ENCODE data around the gene PA2G4. TPM values are rescaled to one million over a fixed set of nuclear protein-coding genes. Genes with fewer than 3 reads are reported as not detected.

The PA2G4 gene
- total and polyA plus RNA-seq, 2 experiments from 2014 or later, result 132 to 235 TPM

DNA sequence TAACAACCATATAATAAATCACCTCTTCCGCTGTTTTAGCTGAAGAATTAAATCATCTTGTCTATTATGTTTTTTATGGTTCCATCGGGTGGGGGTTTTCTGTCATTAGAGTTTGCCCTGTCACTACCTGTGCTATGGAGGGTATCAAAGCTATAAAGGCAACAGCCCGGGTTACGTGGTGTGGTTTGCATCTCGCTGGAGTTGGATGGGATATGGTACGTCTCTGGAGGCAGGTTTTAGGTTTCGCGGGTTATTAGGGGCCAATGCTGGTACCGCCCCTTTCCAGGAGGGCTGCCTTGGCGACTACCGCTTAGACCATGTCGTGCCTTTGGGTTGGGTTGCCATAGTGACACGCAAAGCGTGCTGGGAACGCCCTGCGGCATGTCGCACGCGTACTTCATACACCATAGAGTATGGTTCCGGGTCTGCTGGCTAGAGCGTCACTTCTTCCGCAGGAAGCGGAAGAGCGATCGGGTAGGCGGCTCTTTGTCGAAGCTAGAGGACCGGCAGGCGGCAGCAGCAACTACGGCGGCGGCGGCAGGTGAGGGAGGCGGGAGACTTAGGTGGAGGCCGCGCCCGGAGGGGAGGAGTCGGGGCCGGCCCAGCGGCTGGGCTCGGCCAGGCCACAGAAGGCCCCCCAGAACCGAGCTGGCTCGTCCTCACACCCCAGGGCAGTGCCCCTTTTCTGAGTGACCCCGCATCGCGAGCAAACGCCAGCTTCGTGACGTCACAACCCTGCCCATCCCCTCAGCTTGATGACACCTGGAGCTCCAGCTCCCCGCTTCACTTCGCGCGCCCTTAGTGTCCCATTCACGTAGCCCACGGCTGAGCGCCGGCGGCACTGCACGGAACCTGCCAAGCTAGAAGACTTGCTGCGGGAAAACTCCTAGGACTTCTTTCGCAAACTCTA, 13.7 kb downstream of the PA2G4 start, which contains the start of gene ZC3H10:
Gene ZC3H10, plus strand, starts transcription at position 489 of the 910 bp plus-strand sequence. CDS start 2,297 bp downstream, outside the sequence.
- TF ChIP-seq, protein P1, sequence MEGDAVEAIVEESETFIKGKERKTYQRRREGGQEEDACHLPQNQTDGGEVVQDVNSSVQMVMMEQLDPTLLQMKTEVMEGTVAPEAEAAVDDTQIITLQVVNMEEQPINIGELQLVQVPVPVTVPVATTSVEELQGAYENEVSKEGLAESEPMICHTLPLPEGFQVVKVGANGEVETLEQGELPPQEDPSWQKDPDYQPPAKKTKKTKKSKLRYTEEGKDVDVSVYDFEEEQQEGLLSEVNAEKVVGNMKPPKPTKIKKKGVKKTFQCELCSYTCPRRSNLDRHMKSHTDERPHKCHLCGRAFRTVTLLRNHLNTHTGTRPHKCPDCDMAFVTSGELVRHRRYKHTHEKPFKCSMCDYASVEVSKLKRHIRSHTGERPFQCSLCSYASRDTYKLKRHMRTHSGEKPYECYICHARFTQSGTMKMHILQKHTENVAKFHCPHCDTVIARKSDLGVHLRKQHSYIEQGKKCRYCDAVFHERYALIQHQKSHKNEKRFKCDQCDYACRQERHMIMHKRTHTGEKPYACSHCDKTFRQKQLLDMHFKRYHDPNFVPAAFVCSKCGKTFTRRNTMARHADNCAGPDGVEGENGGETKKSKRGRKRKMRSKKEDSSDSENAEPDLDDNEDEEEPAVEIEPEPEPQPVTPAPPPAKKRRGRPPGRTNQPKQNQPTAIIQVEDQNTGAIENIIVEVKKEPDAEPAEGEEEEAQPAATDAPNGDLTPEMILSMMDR (IDR thresholded peaks at IDR 0.05; ENCODE audit: low read depth, low read length), result peak; percentile 59
- Histone ChIP-seq H3K27ac (peak within 1 kb of the TSS; percentile 96), H3K27me3 (no peaks in the 10 kb centered on the region), H3K9me3 (ENCODE audit: low read depth) (no peaks in the 10 kb centered on the region), H3K4me3 (peak within 1 kb of the TSS; percentile 93), H3K4me1 (ENCODE audit: low read depth) (peaks cover 28% of the 10 kb centered on the region), H3K36me3 (peaks cover 3% of the 10 kb centered on the region)
- peak; percentile 99 for DNase-seq (ENCODE audit: low read depth in 1 of 2, low spot score in 1 of 2)

DNA sequence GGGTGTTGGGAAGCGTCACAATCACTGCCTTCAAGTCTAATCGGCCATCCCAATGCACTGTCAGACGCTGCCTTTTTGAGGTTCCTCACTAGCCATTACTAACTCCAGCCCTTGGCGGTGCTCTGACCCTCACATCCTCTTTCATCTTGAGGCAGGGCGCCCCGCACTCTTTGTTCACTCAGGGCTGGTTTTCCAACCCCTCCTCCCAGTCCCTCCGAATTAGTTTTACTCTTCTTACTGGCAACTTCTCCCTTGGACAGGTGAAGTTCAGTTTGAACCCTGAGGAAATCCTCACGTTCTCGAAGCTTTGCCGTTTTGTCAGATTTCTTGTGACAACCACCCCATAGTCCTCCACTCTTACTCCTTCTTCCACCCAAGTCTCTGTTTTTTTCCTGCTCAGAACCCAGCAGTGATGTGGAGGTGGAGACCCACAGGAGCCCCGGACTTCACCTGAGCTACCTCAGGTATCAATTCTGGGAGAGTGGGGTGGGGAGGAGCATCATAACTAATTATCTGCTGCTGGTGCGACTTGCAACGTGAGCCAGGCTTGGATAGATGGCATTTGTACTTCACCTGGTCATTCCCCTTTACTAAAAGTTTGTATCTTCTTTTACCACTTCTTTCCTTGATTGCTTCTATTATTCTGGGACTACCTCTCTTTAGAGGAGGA, 14.5 kb downstream of the PA2G4 start:
- no peaks in the 10 kb centered on the region for H3K36me3 ChIP-seq
- H3K27ac ChIP-seq, result peak overlapping the region; percentile 50
- DNase-seq (ENCODE audit: low read depth in 1 of 2, low spot score in 1 of 2), result no peak
- peaks cover 29% of the 10 kb centered on the region for H3K4me1 ChIP-seq (ENCODE audit: low read depth)
- no peaks in the 10 kb centered on the region for H3K27me3 ChIP-seq
- no peaks in the 10 kb centered on the region for H3K9me3 ChIP-seq (ENCODE audit: low read depth)
- peak overlapping the region; percentile 93 for H3K4me3 ChIP-seq
- TF ChIP-seq, protein P1 (IDR thresholded peaks at IDR 0.05; ENCODE audit: low read depth, low read length), result no peak

DNA sequence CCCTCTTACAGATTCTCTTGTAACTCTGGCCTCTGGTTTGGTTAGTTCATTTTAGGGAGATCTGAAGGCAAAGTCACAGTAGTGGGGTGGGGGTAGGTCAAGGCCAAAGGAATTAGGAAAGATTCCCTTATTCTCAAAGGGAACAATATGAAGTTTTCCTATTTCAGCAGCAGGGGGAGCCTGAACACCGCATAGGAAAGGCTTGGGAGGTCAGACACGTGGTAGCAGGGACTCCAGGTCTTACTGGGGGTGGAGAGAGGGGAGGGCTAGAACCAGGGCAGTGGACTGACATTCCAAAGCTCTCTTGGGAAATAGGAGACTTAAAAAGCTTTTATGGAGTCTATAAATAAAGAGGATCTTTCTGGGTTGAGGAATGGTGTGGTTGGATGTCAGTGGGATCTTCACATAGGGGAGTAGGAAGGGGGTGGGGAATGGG, 15.0 kb downstream of the PA2G4 start:
- DNase-seq (ENCODE audit: low read depth in 1 of 2, low spot score in 1 of 2), result peak; percentile 94 to 97
- TF ChIP-seq, protein P1 (IDR thresholded peaks at IDR 0.05; ENCODE audit: low read depth, low read length), result peak; percentile 76
- H3K27ac ChIP-seq, result peak overlapping the region; percentile 89
- H3K9me3 ChIP-seq (ENCODE audit: low read depth), result no peaks in the 10 kb centered on the region
- no peaks in the 10 kb centered on the region for H3K27me3 ChIP-seq
- H3K4me3 ChIP-seq, result peak overlapping the region; percentile 93
- H3K4me1 ChIP-seq (ENCODE audit: low read depth), result peaks cover 29% of the 10 kb centered on the region
- H3K36me3 ChIP-seq, result no peaks in the 10 kb centered on the region

DNA sequence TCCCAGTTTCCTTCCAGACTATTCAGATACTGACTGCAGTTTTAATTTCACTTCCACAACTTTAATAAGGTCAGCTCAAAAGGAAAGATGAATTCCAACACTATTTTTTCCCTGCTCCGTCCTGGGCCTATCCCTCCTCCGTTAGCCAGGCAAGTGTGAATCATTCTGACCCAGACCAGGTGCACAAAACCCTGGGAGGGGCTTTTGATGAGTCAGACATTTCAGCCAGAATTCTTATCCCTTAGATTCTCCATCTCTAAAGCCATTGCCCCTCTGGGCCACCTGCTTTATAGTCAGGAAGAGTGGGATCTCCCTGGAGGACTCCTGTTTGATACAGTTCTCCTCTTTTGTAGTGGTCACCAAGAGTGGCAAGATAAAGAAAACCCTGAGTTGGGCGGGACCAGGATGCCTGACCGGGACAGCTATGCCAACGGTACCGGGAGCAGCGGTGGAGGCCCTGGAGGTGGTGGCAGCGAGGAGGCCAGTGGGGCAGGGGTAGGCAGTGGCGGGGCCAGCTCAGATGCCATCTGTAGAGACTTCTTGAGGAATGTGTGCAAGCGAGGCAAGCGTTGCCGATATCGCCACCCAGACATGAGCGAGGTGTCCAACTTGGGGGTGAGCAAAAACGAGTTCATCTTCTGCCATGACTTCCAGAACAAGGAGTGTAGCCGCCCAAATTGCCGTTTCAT, 15.9 kb downstream of the PA2G4 start:
- TF ChIP-seq, protein P1 (IDR thresholded peaks at IDR 0.05; ENCODE audit: low read depth, low read length), result no peak
- no peaks in the 10 kb centered on the region for H3K9me3 ChIP-seq (ENCODE audit: low read depth)
- H3K4me1 ChIP-seq (ENCODE audit: low read depth), result peaks cover 29% of the 10 kb centered on the region
- H3K4me3 ChIP-seq, result no peak overlapping the region
- DNase-seq (ENCODE audit: low read depth in 1 of 2, low spot score in 1 of 2), result no peak
- peak overlapping the region; percentile 89 for H3K27ac ChIP-seq
- no peaks in the 10 kb centered on the region for H3K27me3 ChIP-seq
- no peaks in the 10 kb centered on the region for H3K36me3 ChIP-seq

DNA sequence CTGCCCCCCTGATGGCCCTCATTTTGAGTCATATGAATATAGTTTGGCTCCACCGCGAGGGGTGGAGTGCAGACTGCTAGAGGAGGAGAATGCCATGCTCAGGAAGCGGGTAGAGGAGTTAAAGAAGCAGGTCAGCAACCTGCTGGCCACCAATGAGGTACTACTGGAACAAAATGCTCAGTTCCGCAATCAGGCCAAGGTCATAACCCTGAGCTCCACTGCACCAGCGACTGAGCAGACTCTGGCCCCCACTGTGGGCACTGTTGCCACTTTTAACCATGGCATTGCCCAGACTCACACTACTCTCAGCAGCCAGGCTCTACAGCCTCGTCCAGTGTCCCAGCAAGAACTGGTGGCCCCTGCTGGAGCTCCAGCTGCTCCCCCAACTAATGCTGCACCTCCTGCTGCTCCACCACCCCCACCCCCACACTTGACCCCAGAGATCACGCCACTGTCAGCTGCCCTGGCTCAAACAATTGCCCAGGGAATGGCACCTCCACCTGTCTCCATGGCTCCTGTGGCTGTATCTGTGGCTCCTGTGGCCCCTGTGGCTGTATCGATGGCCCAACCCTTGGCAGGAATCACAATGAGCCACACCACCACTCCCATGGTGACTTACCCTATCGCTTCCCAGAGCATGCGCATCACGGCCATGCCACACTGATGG, 17.0 kb downstream of the PA2G4 start:
- no peak overlapping the region for H3K4me3 ChIP-seq
- no peaks in the 10 kb centered on the region for H3K9me3 ChIP-seq (ENCODE audit: low read depth)
- DNase-seq (ENCODE audit: low read depth in 1 of 2, low spot score in 1 of 2), result no peak
- H3K27ac ChIP-seq, result peak overlapping the region; percentile 89
- H3K4me1 ChIP-seq (ENCODE audit: low read depth), result peaks cover 33% of the 10 kb centered on the region
- TF ChIP-seq, protein P1 (IDR thresholded peaks at IDR 0.05; ENCODE audit: low read depth, low read length), result no peak
- no peaks in the 10 kb centered on the region for H3K27me3 ChIP-seq
- no peaks in the 10 kb centered on the region for H3K36me3 ChIP-seq
